CD4-positive, alpha-beta T cell treated with Interleukin-4 for 4 hours (primary cell): ENCODE measurements around the gene FHOD3.

ENCODE experiments used
- DNase-seq: peaks from one replicate; pipeline ENCODE4 v3.0.0-alpha.2; 2020

Gene FHOD3

DNA sequence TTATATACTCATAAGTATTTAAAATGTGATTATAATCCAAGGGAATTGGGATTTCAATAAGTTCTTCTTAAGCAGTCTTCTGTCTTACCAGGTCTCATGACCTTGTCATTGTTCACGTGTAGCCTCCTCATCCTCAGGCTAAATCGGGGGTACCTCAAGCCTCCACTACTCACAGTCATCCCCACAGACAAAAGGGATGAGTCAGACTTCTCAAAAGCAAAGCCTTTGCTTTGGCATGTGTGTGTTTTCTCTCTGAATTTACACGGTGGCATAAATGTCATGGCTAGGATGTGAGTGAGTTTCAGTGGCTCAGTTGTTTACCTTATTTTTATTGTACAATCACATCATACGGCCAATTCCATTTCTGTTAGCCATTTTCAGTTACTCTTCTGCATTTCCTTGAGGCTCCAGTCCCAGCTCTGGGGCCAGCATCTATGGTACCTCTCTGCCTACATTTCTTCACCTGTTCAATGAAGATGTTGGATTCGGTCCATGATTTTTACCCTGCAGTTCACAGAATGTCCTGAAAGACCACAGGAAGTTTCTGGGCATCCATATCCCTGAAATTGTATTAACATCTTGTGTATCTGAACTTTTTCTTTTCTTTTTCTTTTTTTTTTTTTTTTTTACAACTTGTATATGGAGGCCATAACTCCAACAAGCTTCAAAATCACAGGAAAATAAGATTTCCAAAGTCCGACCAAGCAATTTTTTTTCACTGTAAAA, 195.3 kb downstream of the FHOD3 start:
- no peak for DNase-seq

GRCh38 chr18:36493349-36494159, 196.0 kb downstream of the FHOD3 start:
- DNase-seq = no peak

DNA sequence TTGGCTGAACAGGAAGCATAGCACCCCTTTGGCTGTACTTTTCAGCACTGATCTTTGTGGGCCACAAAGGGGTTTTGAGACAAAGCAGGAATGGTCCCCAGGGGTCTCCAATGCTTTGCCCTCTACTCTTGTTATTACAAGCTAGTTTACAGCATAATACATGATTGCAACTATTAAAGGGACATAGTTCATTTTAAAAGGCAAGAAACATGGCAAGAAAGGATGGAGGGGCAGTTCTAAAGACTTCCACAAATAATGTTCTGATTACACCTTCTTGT, 196.6 kb downstream of the FHOD3 start:
- DNase-seq = no peak

DNA sequence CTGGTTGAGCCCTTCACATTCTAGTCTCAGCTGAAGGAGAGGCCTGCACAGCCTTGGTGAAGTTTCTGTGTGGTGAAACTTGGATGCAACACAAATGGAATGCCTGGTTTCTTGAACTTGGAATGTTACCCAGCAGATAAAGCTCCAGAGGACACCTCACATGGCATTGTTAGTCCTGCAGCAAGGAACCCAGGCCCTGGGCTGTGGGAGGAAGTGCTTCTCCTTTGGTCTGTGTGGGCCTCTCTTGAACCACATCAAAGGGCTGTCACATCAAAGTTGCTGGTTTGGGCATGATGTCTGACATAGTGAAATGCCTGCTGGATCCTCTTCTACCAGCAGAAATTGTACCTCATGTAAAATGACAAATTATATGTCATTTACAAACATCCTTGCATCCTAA, 198.5 kb downstream of the FHOD3 start:
- DNase-seq = no peak

- DNase-seq = no peak
Observed at GRCh38 chr18:36499938-36500337, 202.4 kb downstream of the FHOD3 start.

- no peak for DNase-seq
Observed at GRCh38 chr18:36501100-36501499, 203.6 kb downstream of the FHOD3 start.

- no peak for DNase-seq
Observed at GRCh38 chr18:36503477-36503876, 206.0 kb downstream of the FHOD3 start.

- no peak for DNase-seq
Observed at GRCh38 chr18:36504928-36505327, 207.4 kb downstream of the FHOD3 start.

DNA sequence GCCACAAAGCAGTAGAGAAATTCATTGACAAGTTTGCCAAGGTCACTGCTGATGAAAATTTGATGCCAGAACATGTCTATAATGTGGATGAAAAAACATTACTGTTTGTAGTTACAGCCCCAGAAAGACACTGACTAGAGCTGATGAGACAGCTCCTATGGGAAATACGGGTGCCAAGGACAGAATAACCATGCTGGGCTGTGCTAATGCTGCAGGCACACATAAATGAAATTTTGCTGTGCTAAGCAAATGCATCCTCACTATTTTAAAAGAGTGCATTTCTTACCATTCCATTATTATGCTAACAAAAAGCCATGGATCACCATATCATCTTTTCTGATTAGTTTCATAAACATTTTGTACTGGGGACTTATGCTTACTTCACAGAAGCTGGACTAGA, 208.2 kb downstream of the FHOD3 start:
- no peak for DNase-seq

DNA sequence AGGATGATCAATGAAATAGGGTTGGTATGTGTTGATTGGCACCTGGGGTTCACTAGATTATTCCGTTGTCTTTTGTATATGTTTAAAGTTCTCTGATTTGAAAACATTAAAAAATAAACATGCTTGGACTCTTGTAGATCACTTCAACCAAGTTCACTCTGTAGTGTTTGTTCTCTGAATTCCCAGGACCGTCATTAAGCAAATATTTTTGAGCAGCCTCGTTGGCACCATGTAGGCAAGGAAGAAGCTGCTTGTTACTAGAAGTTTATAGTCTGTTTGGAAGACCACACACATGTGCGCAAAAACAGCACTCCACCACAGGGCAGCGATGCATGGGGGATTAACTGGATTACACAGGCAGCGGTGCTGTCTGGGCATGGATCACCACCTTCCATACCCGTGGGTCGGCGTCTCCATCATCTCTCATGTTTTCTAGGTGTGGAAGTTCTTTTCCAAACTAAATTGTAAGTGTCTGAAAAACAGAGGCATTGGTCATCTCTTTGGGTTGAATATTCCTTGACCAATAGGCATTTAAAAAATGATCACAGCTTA, 212.2 kb downstream of the FHOD3 start:
- no peak for DNase-seq

GRCh38 chr18:36511791-36512352, 214.4 kb downstream of the FHOD3 start:
- no peak for DNase-seq

GRCh38 chr18:36513556-36513955, 216.0 kb downstream of the FHOD3 start:
- no peak for DNase-seq

DNA sequence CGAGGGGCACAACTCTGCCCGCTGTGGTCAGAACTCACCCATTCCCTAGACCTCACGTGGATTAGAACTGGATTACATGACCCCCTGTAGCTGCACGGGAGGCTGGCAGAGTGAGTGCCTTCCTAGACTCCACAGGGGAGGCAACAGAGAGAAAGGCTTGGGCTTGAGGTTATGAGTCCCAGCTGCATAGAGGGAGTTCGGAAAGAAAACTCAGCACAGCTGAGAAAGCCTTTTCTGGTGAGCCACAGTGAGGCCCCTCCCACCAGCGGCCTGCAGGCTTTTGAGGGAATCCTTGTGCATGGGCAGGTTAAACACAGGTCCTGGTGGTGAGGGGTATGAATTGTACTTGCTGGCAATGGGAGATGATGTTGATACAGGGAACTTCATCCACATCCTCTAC, 217.3 kb downstream of the FHOD3 start:
- no peak for DNase-seq

DNA sequence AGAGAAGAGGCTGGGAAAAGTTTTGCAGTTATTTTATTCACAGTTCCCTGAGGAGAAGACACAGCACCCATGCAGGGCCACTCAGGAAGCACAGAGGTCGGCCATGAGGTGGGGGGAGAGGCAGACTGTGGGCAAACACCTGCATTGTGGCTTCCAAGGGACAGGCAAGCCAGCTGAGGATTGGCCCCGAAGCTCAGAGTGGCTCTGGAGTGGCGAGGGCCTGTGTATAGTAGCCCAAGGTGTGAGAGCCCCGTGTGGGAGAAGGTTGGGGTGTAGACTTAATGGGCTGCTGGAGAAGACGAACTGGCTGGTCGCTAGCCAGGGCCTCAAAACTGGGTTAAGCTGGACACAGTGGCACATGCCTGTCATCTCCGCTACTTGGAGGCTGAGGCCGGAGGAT, 218.7 kb downstream of the FHOD3 start:
- DNase-seq = no peak

DNA sequence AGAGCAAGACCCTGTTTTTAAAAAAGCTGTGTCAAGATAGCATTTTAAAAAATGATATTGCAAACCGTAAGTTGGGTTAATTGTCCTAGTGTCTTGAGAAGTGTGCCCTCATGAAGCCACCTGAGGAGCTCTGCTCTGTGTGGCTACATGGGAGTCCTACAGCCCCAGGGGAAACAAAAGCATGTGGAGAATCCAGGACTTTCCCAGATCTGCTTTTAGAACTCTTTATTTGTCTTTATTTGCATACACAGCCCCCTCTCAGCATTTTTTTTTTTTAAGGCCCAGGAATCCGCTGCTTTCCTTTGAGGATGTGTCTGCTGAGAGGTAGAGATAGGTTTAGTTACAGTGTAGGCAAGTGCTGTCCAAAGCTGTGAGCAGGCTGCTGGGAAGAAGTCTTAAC, 219.2 kb downstream of the FHOD3 start:
- no peak for DNase-seq

- no peak for DNase-seq
Observed at GRCh38 chr18:36518839-36519238, 221.3 kb downstream of the FHOD3 start.

GRCh38 chr18:36519358-36519757, 221.8 kb downstream of the FHOD3 start:
- no peak for DNase-seq

DNA sequence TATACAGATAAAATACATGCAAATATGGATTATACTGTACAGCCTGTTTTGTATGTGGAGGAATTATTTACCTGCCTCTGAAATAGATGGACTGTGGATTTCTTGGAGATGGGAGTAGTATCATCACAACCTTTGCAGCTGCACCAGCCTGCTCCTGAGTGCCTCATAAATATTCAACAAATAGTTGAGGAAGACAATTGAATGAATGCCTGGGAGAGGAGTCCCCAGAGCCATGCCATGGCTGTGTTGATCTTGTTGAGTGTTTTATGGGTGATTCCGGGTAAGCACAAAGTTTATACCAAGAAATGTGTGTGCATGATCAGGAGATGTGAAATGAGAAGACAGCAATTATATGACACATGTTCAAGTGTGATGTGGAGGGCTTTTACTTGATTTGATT, 225.0 kb downstream of the FHOD3 start:
- no peak for DNase-seq

- DNase-seq = no peak
Observed at GRCh38 chr18:36525913-36526312, 228.4 kb downstream of the FHOD3 start.

- no peak for DNase-seq
Observed at GRCh38 chr18:36526611-36527010, 229.1 kb downstream of the FHOD3 start.

GRCh38 chr18:36527051-36527450, 229.5 kb downstream of the FHOD3 start:
- DNase-seq = no peak

GRCh38 chr18:36527740-36528455, 230.4 kb downstream of the FHOD3 start:
- no peak for DNase-seq

DNA sequence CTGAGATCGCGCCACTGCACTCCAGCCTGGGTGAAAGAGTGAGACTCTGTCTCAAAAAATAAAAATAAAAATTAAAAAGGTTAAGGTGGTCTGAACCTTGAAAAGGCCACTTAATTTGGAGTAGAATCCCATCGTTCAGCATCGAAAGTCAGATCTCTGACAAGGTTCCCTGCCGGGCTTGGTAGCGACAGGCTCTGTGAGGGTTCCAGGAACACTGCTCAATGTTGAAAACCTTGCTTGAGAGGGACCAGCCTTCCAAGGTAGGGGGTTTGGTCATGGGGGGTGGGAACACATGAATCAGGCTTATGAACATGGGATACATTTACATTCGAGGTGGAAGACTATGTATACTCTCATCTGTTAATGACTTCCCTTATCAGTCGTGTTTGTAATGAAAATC, 232.2 kb downstream of the FHOD3 start:
- no peak for DNase-seq
